GM21423 (cell line): Measurements from ENCODE around the gene KIF26A.
"Not testable (repeated sequence)": the region's sequence is repeated elsewhere in the genome, so short reads cannot be mapped to it uniquely, and the experiment has no call there.

Experiments
- ATAC-seq: cut with Tn5 transposase; IDR thresholded peaks from one replicate; pipeline ENCODE4 v1.9.1; 2021; ENCODE audit warnings: mild to moderate bottlenecking, moderate library complexity; ENCODE audit not compliant: unreplicated experiment

KIF26A gene

DNA sequence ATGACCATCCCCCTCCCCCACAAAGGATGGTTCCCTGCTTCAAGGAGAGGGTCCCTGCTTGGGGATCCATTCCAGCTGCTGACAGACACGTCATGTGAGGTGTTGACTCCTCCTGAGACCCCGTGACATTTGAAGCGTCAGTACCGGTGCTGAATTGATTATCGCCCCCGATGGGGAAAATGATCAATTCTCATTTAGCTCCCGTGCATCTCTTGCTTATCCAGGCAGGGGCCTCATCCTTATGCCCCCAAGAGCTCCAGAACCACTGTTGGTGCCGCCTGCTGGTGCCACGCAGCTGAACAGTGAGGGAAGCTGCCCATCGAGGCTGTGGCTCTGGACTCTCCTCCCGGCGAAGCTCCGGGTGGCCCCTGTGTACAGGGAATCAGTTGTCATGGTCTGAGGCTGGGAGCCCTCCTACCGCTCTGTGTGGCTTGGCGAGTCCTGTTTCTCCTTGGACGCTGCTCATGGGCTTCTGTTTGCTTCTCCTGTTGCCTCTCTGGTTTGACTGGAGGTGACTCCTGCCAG lies 4.6 kb downstream of the KIF26A start:
- ATAC-seq = no peak

GRCh38 chr14:104143521-104144452 lies 5.4 kb downstream of the KIF26A start:
- ATAC-seq = no peak

DNA sequence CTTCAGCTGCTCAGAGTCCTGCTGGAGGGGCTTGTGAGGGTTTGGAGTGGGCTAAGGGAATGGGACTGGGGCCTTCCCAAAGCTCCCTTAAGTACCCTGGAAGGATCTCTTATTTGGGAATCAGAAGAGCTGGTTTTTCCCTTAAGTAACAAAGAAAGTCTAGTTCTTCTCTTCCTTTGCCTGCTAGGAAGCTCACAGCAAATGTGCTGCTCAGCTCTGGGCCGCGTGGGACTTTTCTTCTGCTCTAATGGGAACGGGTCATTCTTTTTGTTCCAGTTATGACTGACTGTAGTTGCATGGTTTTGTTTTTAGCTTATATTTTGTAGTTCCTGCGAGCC lies 6.0 kb downstream of the KIF26A start:
- ATAC-seq = no peak

DNA sequence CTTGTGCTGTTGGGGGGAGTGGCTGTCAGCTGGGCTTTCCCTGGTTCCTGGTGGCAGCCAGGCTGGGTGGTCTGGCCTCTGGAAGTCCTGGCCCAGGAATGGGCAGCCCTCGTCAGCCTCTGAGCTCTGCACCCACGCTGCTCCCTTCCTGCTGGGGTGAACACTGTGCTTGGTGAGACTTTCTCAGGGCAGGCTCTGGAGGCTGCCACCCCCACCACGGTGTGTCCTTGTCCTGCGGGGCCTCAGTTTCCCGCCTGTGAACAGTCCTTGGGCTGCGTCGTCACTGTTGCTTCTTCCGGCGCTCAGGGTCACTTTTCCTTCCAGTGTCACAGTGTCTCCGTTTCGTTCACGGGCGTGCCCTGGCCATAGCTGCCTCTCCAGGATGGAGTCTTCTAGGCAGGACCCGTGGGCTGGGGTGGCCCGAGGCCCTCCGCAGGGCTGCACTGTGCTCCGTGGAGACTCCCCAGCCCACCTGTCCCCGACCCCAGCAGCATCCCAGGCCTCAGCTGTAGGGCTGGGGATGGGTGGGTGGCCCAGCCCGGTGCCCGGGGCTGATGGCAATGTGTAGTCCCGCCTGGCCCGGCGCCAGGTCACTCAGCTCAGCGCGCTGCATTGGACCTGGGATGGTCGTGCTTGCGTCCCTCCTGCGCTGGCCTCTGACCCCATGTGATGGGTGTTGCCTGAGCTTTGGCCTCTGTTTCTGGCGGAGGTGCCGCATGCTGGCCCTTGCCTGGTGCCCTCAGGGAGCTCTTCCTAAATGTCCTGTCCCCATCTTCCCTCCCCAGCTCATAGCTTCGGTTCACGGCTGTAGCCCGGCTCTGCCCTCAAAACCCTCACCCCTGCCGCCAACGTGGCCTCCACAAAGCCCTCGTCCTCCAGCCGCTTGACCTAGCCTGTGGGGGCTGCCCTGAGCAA lies 6.8 kb downstream of the KIF26A start:
- no peak for ATAC-seq

DNA sequence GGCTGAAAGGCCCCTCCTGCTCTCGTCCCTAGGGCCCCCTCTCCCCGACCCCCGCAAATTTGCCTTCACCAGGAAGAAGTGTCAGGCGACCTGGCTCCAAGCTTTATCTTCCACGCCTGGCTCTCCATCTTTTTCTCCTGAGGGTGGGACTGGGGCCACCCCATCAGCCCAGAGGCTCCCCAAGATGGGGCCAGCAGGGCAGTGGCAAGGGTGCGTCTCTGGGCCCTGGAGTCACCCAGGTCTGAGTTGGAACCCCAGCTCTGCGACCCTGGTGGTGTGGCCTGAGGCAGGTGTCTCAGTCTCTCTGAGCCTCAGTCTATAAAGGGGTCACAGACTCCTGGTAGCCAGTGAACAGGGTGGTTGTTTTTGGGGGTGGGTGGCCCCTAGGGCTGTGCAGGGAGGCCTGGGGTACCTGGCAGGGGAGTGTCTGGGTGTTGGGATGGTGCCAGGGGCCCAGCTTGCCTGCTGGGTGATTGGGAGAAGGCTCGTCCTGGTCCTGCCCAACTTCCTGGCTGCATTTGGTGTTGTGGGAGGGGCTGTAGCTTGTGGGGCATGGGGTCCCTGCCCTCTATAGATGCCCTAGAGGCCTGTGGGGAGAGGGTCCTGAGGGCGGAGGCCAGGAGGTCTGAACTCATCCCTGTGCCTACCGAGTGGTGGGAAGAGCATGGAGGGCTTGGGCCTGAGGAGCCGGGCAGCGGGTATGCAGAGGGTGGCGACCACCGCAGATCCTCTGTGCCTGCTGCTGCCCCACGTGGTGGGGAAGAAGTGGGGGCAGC lies 7.6 kb downstream of the KIF26A start:
- no peak for ATAC-seq

DNA sequence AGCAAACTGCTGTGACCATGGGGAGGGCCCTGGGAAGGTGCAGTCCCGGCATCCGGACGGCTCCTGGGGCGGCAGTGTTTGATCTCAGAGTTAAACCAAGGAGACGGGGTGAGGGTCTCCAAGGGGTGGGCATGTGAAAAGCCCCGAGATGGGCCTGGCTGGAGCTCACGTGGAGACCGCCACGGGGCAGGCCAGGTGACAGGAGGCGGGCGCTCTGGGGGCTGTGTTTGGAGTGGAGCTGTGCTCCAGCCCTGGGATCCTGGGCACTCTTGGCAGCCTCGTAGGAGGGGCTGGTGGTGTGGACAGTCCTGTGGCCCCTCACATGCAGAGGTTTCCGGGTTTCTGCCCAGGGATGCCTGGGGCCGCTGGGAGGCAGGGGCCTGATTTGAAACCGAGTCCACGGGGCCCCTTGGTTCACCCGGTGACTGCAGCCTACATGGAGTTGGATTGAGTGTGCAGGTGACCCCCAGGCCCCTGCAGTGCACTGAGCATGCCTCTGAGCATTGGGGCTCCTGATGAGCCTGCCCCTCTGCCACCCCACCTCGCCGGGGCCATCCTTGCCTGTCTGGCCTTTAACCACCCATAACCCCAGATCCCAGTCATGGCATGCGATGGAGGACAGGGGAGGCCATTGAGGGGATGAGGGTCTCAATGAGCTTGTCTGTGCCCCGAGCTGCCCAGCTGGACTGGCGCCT lies 8.4 kb downstream of the KIF26A start:
- ATAC-seq = no peak

DNA sequence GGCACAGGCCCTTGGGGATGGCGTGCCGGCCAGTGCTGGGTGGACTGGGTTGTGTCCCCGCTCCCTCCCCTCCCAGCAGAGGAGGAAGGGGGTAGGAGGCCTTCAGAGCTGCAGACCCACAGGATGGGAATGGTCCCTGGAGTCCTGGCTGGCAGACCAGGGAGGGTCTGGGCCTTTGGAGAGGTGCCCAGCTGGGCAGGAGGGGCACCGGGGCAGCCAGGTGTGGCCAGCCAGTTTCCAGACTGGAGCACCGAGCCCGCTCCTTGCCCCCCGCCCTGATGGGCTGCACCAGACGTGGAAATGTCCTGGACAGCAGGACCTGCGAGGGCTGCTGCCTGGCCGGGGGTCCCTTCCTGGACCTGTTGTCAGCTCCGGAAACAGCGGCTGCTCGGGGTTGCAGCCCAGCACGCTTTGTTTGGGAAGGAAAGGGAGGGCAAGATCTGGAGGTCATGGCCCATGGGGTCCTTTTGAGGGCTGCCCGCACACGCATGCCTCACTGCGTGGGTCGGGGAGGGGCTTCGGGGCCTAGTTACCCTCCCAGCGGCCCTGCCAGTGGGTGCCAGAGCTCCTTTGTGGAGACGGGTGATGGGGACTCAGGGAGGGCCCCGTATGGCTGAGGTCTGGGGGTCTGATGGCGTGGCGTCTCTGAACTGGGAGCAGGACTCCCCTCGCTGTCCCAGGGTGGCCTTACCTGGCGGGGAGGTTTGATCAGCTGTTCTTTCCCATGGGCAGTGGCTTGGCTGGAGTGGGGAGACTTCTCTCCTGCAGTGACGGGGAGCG lies 9.1 kb downstream of the KIF26A start:
- ATAC-seq = no peak

DNA sequence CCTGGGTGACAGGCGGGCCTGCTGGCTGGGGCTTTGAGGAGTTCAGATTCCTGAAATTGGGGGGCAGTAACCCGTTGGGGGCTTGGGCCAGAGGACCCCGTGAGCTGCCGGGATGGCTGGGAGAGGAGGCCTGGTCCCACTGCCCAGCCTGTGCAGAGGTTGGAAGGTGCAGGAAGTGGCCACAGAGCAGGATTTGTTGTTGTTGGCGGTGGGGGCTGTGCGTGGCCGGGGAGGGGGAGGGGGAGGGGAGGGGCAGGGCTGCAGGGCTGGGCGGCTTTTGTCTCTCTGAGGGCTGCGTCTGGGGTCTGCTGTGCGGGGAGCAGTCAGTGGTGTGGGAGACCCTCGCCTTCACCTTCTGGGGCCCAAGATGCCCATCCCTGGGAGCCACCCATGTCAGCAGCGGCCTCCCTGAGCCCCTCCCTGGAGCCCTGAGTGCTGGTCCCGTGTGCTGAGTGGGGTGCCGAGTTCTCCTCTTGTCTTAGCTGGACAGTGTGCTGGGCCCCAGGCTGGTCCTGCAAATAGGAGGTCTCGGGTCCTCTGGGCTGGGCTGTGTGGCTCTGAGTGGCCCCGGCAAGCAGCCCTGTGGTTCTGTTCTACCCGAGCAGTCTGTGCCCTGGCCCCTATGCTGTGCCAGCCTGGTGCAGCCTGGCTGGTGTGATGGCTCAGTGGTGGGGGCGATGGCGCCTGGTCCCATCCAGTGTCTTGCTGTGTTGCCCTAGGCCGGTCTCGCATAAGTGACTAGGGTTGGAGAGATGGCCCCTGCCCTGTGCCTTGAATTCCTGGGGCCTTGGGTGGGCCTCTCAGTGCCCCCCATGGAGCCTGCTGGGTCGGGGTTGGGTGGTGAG lies 10.3 kb downstream of the KIF26A start:
- ATAC-seq = no peak

- no peak for ATAC-seq
Observed at GRCh38 chr14:104149278-104149595, 10.8 kb downstream of the KIF26A start.

DNA sequence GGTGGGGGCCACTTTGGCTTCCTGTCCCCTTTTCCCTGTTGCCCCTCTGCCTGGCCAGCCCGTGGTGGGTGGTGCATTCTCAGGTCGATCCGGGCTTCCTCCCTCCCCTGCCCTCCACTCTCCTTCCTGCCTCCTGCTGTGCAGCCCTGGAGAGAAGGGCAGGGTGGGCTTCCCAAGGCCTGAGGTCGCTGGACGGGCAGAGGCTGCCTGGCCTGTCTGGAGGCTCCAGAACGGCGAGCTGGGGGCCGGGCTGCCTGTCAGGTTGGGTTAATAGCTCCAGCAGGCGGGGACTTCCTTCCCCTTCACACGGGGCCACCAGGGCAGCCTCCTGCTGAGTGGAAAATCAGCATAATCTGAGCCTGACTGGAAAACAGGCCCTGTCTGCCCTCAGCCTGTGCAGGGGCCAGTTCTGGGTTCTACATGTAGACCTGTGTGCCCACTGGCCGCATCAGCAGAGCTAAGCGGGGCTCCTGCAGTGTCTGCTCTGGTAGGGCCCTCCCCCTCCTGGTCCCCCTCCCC lies 11.3 kb downstream of the KIF26A start:
- no peak for ATAC-seq

DNA sequence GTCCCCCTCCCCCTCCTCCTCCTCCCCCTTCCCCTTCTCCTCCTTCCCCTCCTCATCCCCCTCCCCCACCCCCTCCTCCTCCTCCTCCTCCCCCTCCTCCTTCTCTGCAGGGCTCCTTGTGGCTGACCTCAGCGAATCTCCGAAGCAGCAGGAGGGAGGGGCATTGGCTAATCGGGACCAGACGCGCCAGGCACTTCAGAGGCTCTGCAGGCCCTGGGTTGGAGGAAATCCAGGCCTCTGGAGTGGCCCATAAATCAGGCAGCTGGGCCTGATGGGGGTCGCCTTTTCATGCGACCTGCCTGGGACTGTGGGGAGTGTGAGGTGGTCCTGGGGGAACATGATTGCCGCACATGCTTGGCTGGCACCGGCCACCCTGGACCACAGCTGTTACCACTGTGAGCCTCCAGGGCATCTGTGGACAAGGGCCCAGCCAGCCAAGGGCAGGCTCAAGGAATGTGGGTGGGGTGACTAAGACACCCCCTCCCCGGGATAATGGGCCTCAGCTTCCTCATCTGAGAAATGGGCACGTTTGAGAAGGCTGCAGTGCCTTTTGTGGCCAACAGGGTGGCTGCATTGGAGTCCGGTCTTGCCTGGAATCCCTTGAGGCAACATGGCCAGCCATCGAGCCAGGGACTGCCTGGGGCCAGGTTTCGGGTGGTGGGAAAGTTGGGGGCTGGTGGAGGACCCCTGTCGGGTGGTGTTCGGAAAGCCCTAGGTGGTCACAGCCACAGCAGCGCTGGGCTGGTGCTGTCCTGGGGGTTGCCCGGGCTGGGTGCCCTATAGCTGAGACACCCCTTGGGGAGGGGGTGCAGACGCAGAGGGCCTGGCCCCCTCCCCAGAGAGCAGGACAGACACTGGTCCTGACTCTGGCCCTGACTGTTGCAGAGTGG lies 12.0 kb downstream of the KIF26A start:
- ATAC-seq = no peak

DNA sequence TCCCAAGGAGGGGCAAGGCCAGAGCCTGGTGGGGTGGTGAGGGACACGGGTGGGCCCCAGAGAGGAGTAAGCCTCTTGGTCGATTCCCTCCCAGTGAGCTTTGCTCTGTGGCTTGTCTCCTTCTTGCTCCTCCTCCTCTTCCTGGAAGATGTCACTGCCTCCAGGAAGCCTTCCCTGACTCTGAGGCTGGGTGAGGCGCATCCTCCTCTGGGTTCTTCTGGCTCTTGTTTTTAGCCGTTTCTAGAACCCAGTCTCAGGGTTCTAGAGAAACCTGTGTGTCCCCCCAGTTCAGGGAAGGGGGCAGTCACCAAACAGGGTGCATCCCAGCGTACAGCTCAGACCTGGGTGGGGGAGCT lies 12.6 kb downstream of the KIF26A start:
- no peak for ATAC-seq

DNA sequence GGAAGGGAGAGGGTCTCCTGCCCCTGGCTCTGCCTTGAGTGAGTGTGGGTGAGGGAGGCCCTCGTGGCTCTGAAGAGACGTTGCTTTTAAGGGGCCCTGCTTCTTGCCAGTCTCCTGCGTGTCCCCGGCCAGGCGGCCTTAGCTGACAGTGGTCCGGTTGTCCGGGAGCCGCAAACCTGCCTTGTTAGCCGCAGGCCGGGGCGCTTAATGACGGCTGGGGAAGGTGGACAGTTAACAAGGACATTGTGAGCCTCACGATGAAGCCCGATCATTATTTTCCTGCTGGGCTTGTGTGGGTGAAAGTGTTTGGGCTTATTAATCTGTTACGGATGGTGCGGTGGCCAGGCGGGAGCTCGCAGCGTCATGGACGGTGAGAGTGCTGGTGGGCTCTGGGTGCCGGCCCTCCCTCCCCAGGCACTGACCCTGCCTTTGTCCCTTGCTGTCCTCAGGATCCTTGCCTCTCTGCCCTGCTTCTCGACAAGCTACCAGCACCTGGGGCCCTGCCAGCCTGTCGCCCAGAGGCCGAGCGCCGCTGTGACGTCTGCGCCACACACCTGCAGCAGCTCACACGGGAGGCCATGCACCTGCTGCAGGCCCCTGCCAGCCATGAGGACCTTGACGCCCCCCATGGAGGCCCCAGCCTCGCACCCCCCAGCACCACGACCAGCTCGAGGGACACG lies 13.3 kb downstream of the KIF26A start:
- ATAC-seq = no peak

GRCh38 chr14:104152246-104152575 lies 13.8 kb downstream of the KIF26A start:
- ATAC-seq = no peak

- ATAC-seq = no peak
Observed at GRCh38 chr14:104152686-104153393, 14.5 kb downstream of the KIF26A start.

DNA sequence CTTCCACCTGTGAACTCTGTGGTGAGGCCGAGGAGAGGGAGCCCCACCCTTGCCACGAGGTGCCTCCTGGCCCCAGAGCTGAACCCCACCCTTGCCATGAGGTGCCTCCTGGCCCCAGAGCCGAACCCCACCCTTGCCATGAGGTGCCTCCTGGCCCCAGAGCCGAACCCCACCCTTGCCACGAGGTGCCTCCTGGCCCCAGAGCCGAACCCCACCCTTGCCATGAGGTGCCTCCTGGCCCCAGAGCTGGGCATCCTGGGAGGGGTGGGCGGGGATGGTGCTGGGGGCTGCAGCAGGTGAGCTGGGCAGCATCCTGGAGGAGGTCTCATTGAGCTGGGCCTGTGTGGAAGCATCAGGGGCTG lies 15.0 kb downstream of the KIF26A start:
- ATAC-seq = not testable (repeated sequence)

DNA sequence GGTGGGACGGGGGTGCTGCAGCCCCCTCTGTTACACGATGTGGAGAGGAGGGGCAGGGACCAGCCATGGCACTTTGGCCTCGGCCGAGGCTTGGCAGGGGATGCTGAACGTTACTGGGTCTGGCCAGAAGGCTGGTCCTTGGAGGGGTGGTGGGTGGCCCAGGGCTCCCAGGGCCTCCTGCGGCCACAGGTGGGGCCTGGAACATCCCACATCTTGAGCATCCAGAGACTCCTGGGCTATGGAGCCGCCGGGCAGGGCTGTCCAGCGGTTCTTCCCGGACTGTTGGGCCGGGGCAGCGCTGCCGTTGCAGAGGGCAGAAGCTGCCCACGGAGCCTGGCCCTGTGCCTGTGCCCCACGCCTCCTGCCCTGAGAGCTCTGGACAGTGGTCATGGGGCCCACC lies 15.9 kb downstream of the KIF26A start:
- ATAC-seq = no peak
